MCF 10A (cell line): Measurements from ENCODE around the gene SSR4. TPM values are rescaled to one million over a fixed set of nuclear protein-coding genes. Genes with fewer than 3 reads are reported as not detected.
A peak's percentile ranks its signal among the peaks of the same experiment; 100 is the strongest.

Experiments used
- BruUV-seq: library from RNA; stranded (reverse); fragments of 400-500 nt; replicated peaks from 2 replicates; lab custom pipeline; 2021; lab: Mats Ljungman, UMichigan
- CTCF ChIA-PET: fragments of 300-600 bp; sonication (Branson Sonifier 250); formaldehyde crosslinking; extraction: SDS; loops from one replicate; lab custom pipeline; 2021; ENCODE audit warnings: antibody characterized with exemption, inconsistent platforms; lab: Yijun Ruan, JAX
- POLR2A ChIA-PET: fragments of 300-600, 350-650 bp; sonication (Branson Sonifier 250); formaldehyde crosslinking; extraction: SDS; loops from one replicate; lab custom pipeline; 2020; ENCODE audit warnings: antibody characterized with exemption, inconsistent platforms; lab: Yijun Ruan, JAX
- DNase-seq: peaks from one replicate; pipeline ENCODE4 v3.0.0-alpha.2; 2018; ENCODE audit not compliant: unreplicated experiment
- H3K27ac Mint-ChIP-seq: one replicate; pipeline ENCODE4 v1.8.0; 2022; ENCODE audit warnings: mild to moderate bottlenecking, low read depth, mixed read lengths; ENCODE audit not compliant: unreplicated experiment
- H3K27me3 Mint-ChIP-seq: one replicate; pipeline ENCODE4 v1.8.0; 2022; ENCODE audit warnings: mixed read lengths; ENCODE audit not compliant: insufficient read depth, unreplicated experiment
- H3K36me3 Mint-ChIP-seq: one replicate; pipeline ENCODE4 v1.8.0; 2022; ENCODE audit warnings: mild to moderate bottlenecking, moderate library complexity, mixed read lengths; ENCODE audit not compliant: insufficient read depth, unreplicated experiment
- H3K4me1 Mint-ChIP-seq: one replicate; pipeline ENCODE4 v1.8.0; 2022; ENCODE audit warnings: mixed read lengths; ENCODE audit not compliant: insufficient read depth, unreplicated experiment
- H3K4me3 Mint-ChIP-seq: one replicate; pipeline ENCODE4 v1.8.0; 2022; ENCODE audit warnings: mild to moderate bottlenecking, moderate library complexity, mixed read lengths; ENCODE audit not compliant: unreplicated experiment
- H3K9me3 Mint-ChIP-seq: one replicate; pipeline ENCODE4 v1.8.0; 2022; ENCODE audit warnings: mixed read lengths; ENCODE audit not compliant: unreplicated experiment
- CTCF ChIP-seq: fragments of 200-600 bp; IDR thresholded peaks from one replicate; pipeline ENCODE4 v1.8.0; 2022; ENCODE audit warnings: antibody characterized with exemption, mild to moderate bottlenecking; ENCODE audit not compliant: unreplicated experiment
- intact Hi-C: fragments of 100-400 bp; cut with micrococcal nuclease; formaldehyde crosslinking; loops from 2 replicates; pipeline ENCODE4 v1.14.1; 2022
- total RNA-seq: library from RNA; stranded (reverse); gene quantifications from 2 replicates; pipeline ENCODE4 v1.2.3, GENCODE V29; 2022

Gene SSR4
- total RNA-seq, 1 experiment from 2014 or later = 328 TPM

GRCh38 chrX:153845842-153846241 lies 51.4 kb downstream of the SSR4 start:
- DNase-seq = peak; percentile 35
- ChIA-PET CTCF (interaction anchor here (0.5 to 1.2 kb wide), 6 partner anchors 23 to 894 kb away, joined by 3 to 5 read pairs (median 4); no protein-coding TSS in a partner anchor), POLR2A (no interaction called here)
- no TSS peak for BruUV-seq
- peaks cover 4% of the 10 kb centered on the region for H3K4me1 Mint-ChIP-seq
- H3K9me3 Mint-ChIP-seq = no peaks in the 10 kb centered on the region
- no peak for TF ChIP-seq CTCF
- H3K36me3 Mint-ChIP-seq = no peaks in the 10 kb centered on the region
- H3K27me3 Mint-ChIP-seq = peaks cover 81% of the 10 kb centered on the region
- H3K4me3 Mint-ChIP-seq = no peak overlapping the region
- no peak overlapping the region for H3K27ac Mint-ChIP-seq
- intact Hi-C loops = no loop called here

Other genes with a start within 250 kb of the SSR4 start
- gene CCNQ, start 195.5 kb upstream of the SSR4 start, total RNA-seq = 20.9 and 21.7 TPM in 2 replicates
- not detected in 2 replicates for gene DUSP9, start 147.5 kb upstream of the SSR4 start, total RNA-seq
- not detected in 2 replicates for gene PNCK, start 120.9 kb upstream of the SSR4 start, total RNA-seq
- gene SLC6A8, start 106.7 kb upstream of the SSR4 start, total RNA-seq = 59.9 and 66.6 TPM in 2 replicates
- 197 and 203 TPM in 2 replicates for gene BCAP31, start 70.3 kb upstream of the SSR4 start, total RNA-seq
- gene ABCD1, start 69.8 kb upstream of the SSR4 start, total RNA-seq = 3.5 and 4.1 TPM in 2 replicates
- gene PLXNB3, start 30.4 kb upstream of the SSR4 start, total RNA-seq = 7.2 and 13.5 TPM in 2 replicates
- not detected in 2 replicates for gene SRPK3, start 13.6 kb upstream of the SSR4 start, total RNA-seq
- gene IDH3G, start 293 bp upstream of the SSR4 start, total RNA-seq = 56.5 and 65.4 TPM in 2 replicates
- gene PDZD4, start 35.9 kb downstream of the SSR4 start, total RNA-seq = 0.29 TPM in 1 of 2 replicates, not detected in the other
- 20.7 and 41.0 TPM in 2 replicates for gene L1CAM, start 91.5 kb downstream of the SSR4 start, total RNA-seq
- gene AVPR2, start 110.0 kb downstream of the SSR4 start, total RNA-seq = not detected in 2 replicates
- 2.3 and 2.6 TPM in 2 replicates for gene ARHGAP4, start 131.6 kb downstream of the SSR4 start, total RNA-seq
- gene NAA10, start 140.4 kb downstream of the SSR4 start, total RNA-seq = 166 and 196 TPM in 2 replicates
- 0.23 TPM in 1 of 2 replicates, not detected in the other for gene RENBP, start 150.0 kb downstream of the SSR4 start, total RNA-seq
- gene HCFC1, start 177.2 kb downstream of the SSR4 start, total RNA-seq = 40.3 and 44.5 TPM in 2 replicates
- 9.3 and 10.9 TPM in 2 replicates for gene TMEM187, start 178.1 kb downstream of the SSR4 start, total RNA-seq
- gene IRAK1, start 225.2 kb downstream of the SSR4 start, total RNA-seq = 201 and 237 TPM in 2 replicates